ENCODE measurements around the gene ERP27. TPM values are rescaled to one million over a fixed set of nuclear protein-coding genes. Genes with fewer than 3 reads are reported as not detected.

ERP27 gene
- total RNA-seq, 1 experiment from 2014 or later: not detected

GRCh38 chr12:14975457-14975856, 37.1 kb upstream of the ERP27 start:
- Mint-ChIP-seq H3K4me1 (no peaks in the 10 kb centered on the region), H3K9me3 (no peaks in the 10 kb centered on the region), H3K4me3 (no peak overlapping the region), H3K36me3 (no peaks in the 10 kb centered on the region), H3K27me3 (ENCODE audit: low read depth) (no peaks in the 10 kb centered on the region), H3K27ac (no peak overlapping the region)
- CTCF ChIA-PET: interaction anchor here (1.2 kb wide), 1 partner anchor 39 kb away, joined by 5 read pairs; no protein-coding TSS in a partner anchor
- POLR2A ChIA-PET: no interaction called here
- no peak for TF ChIP-seq ZNF512 (CRISPR knock-in tag; IDR thresholded peaks at IDR 0.05; ENCODE audit: borderline replicate concordance)
- TF ChIP-seq STAT6 (CRISPR knock-in tag; conservative IDR thresholded peaks at IDR 0.05; ENCODE audit: low read depth): no peak
- TF ChIP-seq ZNF671 (CRISPR knock-in tag; IDR thresholded peaks at IDR 0.05): no peak
- no peak for TF ChIP-seq TP53 (CRISPR knock-in tag; IDR thresholded peaks at IDR 0.05)
- TF ChIP-seq ZNF281 (CRISPR knock-in tag; IDR thresholded peaks at IDR 0.05): no peak
- DNase-seq (ENCODE audit: low spot score) (no peak), ATAC-seq (no peak)

- POLR2A ChIA-PET: no interaction called here
- no peak for TF ChIP-seq SMAD3 (CRISPR knock-in tag; IDR thresholded peaks at IDR 0.05; ENCODE audit: borderline replicate concordance)
- no peak for TF ChIP-seq JUN (CRISPR knock-in tag; IDR thresholded peaks at IDR 0.05)
- TF ChIP-seq ZNF512 (CRISPR knock-in tag; IDR thresholded peaks at IDR 0.05; ENCODE audit: borderline replicate concordance): no peak
- no peak for TF ChIP-seq FOXP1 (CRISPR knock-in tag; IDR thresholded peaks at IDR 0.05; ENCODE audit: borderline replicate concordance)
- TF ChIP-seq USF1 (CRISPR knock-in tag; IDR thresholded peaks at IDR 0.05): no peak
- TF ChIP-seq RELA (CRISPR knock-in tag; IDR thresholded peaks at IDR 0.05; ENCODE audit: borderline replicate concordance): no peak
- TF ChIP-seq ZNF671 (CRISPR knock-in tag; IDR thresholded peaks at IDR 0.05): no peak
- no peak for TF ChIP-seq NFYB (CRISPR knock-in tag; conservative IDR thresholded peaks at IDR 0.05; ENCODE audit: low read depth)
- TF ChIP-seq NR1H2 (CRISPR knock-in tag; IDR thresholded peaks at IDR 0.05): no peak
- no peak for TF ChIP-seq IRF2 (CRISPR knock-in tag; IDR thresholded peaks at IDR 0.05; ENCODE audit: borderline replicate concordance, low read depth)
- TF ChIP-seq IRF1 (CRISPR knock-in tag; IDR thresholded peaks at IDR 0.05): no peak
- no peak for TF ChIP-seq CTCF (IDR thresholded peaks at IDR 0.05)
- TF ChIP-seq OVOL2 (CRISPR knock-in tag; IDR thresholded peaks at IDR 0.05; ENCODE audit: borderline replicate concordance): no peak
- no peak for TF ChIP-seq NFE2L1 (CRISPR knock-in tag; IDR thresholded peaks at IDR 0.05)
- TF ChIP-seq AR (CRISPR knock-in tag; IDR thresholded peaks at IDR 0.05): no peak
- no peak for TF ChIP-seq ZNF263 (CRISPR knock-in tag; IDR thresholded peaks at IDR 0.05; ENCODE audit: low read depth)
Measured at GRCh38 chr12:14974633-14975032, 36.3 kb upstream of the ERP27 start.

More at GRCh38 chr12:14974633-14975032, 36.3 kb upstream of the ERP27 start:
- ATAC-seq (no peak), DNase-seq (ENCODE audit: low spot score) (no peak)
- no peaks in the 10 kb centered on the region for H3K27me3 Mint-ChIP-seq (ENCODE audit: low read depth)
- no peaks in the 10 kb centered on the region for H3K36me3 Mint-ChIP-seq
- H3K27ac Mint-ChIP-seq: no peak overlapping the region
- H3K9me3 Mint-ChIP-seq: no peaks in the 10 kb centered on the region
- H3K4me1 Mint-ChIP-seq: no peaks in the 10 kb centered on the region
- CTCF ChIA-PET: no interaction called here
- H3K4me3 Mint-ChIP-seq: no peak overlapping the region

Data from WTC11 (cell line).